A549 (cell line): ENCODE data around the gene UMAD1. TPM values are rescaled to one million over a fixed set of nuclear protein-coding genes. Genes with fewer than 3 reads are reported as not detected.

ENCODE experiments used
- ATAC-seq, 2 experiments: fragments of 200-7000 bp in 1 of 2; fragments of >200 bp in 1 of 2; cut with Nextera tagmentation in 1 of 2; cut with Tn5 transposase in 1 of 2; 3 replicates each; pipeline versions ENCODE4 v1.8.0 to v1.9.1; 2018 to 2020; ENCODE audit warnings: mild to moderate bottlenecking in 1 of 2, moderate library complexity in 1 of 2
- CTCF ChIA-PET: fragments of 300-600 bp; sonication (Branson Sonifier 250); formaldehyde crosslinking; extraction: SDS; loops from one replicate; lab custom pipeline; 2021; ENCODE audit warnings: antibody characterized with exemption, inconsistent platforms; lab: Yijun Ruan, JAX
- POLR2A ChIA-PET: fragments of 350-600 bp; formaldehyde crosslinking; extraction: SDS; loops from one replicate; lab custom pipeline; 2021; ENCODE audit warnings: antibody characterized with exemption, inconsistent platforms; lab: Yijun Ruan, JAX
- DNase-seq, 2 experiments: peaks; one replicate each; pipeline versions ENCODE4 v3.0.0 to v3.0.0-alpha.2; 2011 to 2016; ENCODE audit warnings: low read depth in 1 of 2, low spot score in 1 of 2
- FAIRE-seq: peaks from 2 replicates; lab custom pipeline; 2011; peaks lifted over from hg19 to GRCh38; lab: Jason Lieb, UNC
- H3K27ac ChIP-seq, 2 experiments: fragments of >200 bp; sonication (Bioruptor Twin); formaldehyde crosslinking; 3 replicates each; pipeline ENCODE4 v1.5.1; 2016 to 2017
- H3K4me1 ChIP-seq: fragments of >200 bp; sonication (Bioruptor Twin); formaldehyde crosslinking; 3 replicates; pipeline ENCODE4 v1.6.1; 2016
- H3K4me2 ChIP-seq: fragments of >200 bp; sonication (Bioruptor Twin); formaldehyde crosslinking; 3 replicates; pipeline ENCODE4 v1.6.1; 2016
- H3K4me3 ChIP-seq: fragments of >200 bp; sonication (Bioruptor Twin); formaldehyde crosslinking; 3 replicates; pipeline ENCODE4 v1.5.1; 2016
- H3K9me3 ChIP-seq: fragments of >200 bp; sonication (Bioruptor Twin); formaldehyde crosslinking; 3 replicates; pipeline ENCODE4 v1.6.1; 2016
- CHD4 ChIP-seq: fragments of 200-600 bp; sonication (generic); IDR thresholded peaks from 2 replicates; pipeline ENCODE4 v1.6.1; 2016; ENCODE audit warnings: antibody characterized with exemption, mild to moderate bottlenecking, borderline replicate concordance
- EHF ChIP-seq: fragments of 250-450 bp; sonication (Bioruptor Pico); IDR thresholded peaks from 2 replicates; pipeline ENCODE4 v1.5.0; 2020; ENCODE audit warnings: mild to moderate bottlenecking
- ELK1 ChIP-seq: fragments of 150-350 bp; IDR thresholded peaks from 2 replicates; pipeline ENCODE4 v1.6.1; 2014; ENCODE audit warnings: low read depth, mild to moderate bottlenecking, low read length
- ESRRA ChIP-seq: fragments of 150-350 bp; IDR thresholded peaks from 2 replicates; pipeline ENCODE4 v1.6.1; 2014; ENCODE audit warnings: mild to moderate bottlenecking, low read length, borderline replicate concordance
- FOXS1 ChIP-seq: fragments of 250-450 bp; sonication (Bioruptor Pico); IDR thresholded peaks from 2 replicates; pipeline ENCODE4 v1.5.0; 2020; ENCODE audit warnings: mild to moderate bottlenecking, moderate library complexity
- HDAC2 ChIP-seq: fragments of 200-600 bp; sonication (generic); IDR thresholded peaks from 2 replicates; pipeline ENCODE4 v1.6.1; 2016
- HOXA7 ChIP-seq: fragments of 250-450 bp; sonication (Bioruptor Pico); IDR thresholded peaks from 2 replicates; pipeline ENCODE4 v1.5.0; 2020; ENCODE audit warnings: mild to moderate bottlenecking, moderate library complexity
- HOXB5 ChIP-seq: fragments of 250-450 bp; sonication (Bioruptor Pico); IDR thresholded peaks from 2 replicates; pipeline ENCODE4 v1.5.0; 2020; ENCODE audit warnings: mild to moderate bottlenecking, moderate library complexity
- KDM5A ChIP-seq: fragments of 200-600 bp; sonication (generic); IDR thresholded peaks from 2 replicates; pipeline ENCODE4 v1.6.1; 2016; ENCODE audit warnings: antibody characterized with exemption, mild to moderate bottlenecking
- NPAS2 ChIP-seq: fragments of 250-450 bp; sonication (Bioruptor Pico); IDR thresholded peaks from 2 replicates; pipeline ENCODE4 v1.8.0; 2022; ENCODE audit warnings: mild to moderate bottlenecking, moderate library complexity, borderline replicate concordance
- POLR2AphosphoS2 ChIP-seq: conservative IDR thresholded peaks from 2 replicates; pipeline ENCODE4 v1.6.1; 2012; ENCODE audit warnings: low read length, improper control_type of control experiment, inconsistent platforms
- RARB ChIP-seq: fragments of 250-450 bp; sonication (Bioruptor Pico); IDR thresholded peaks from 2 replicates; pipeline ENCODE4 v1.8.0; 2021; ENCODE audit warnings: mild to moderate bottlenecking, moderate library complexity
- TP53 ChIP-seq: fragments of 250-450 bp; sonication (Bioruptor Pico); IDR thresholded peaks from 2 replicates; pipeline ENCODE4 v1.5.0; 2021; ENCODE audit warnings: mild to moderate bottlenecking, moderate library complexity
- ZFP36 ChIP-seq: fragments of 450-650 bp; IDR thresholded peaks from 2 replicates; pipeline ENCODE4 v1.6.1; 2014; ENCODE audit warnings: borderline replicate concordance; ENCODE audit not compliant: partially characterized antibody
- ZSCAN20 ChIP-seq: fragments of 250-450 bp; sonication (Bioruptor Pico); IDR thresholded peaks from 2 replicates; pipeline ENCODE4 v1.8.0; 2022; ENCODE audit warnings: mild to moderate bottlenecking, moderate library complexity
- WGBS: methylation state at CpG from one replicate; pipeline ENCODE4 v1.1.6; 2017; ENCODE audit errors: missing lambda C conversion rate; 5-methylcytosine and 5-hydroxymethylcytosine counted together
- polyA plus RNA-seq, 4 experiments: library from polyadenylated mRNA; depleted of rRNA in 3 of 4; stranded (reverse); fragments of >200 nt; fragmentation: RNase III in 1 of 4; extraction: RNeasy Plus Mini Kit Qiagen cat#74134 plus additional on column Dnase treatment in 1 of 4; gene quantifications; 2 replicates in 3 of 4; 3 replicates in 1 of 4; pipeline ENCODE4 v1.2.3, GENCODE V29; 2011 to 2017
- TF ChIP-seq, protein P1 (sequence below): IDR thresholded peaks from 2 replicates; pipeline ENCODE4 v1.6.1; 2012; ENCODE audit warnings: low read depth, borderline replicate concordance
- TF ChIP-seq, protein P2 (sequence below): fragments of >200 bp; sonication (Bioruptor Twin); formaldehyde crosslinking; IDR thresholded peaks from 3 replicates; pipeline ENCODE4 v1.6.1; 2016
- TF ChIP-seq, protein P3 (sequence below): fragments of 200-600 bp; sonication (generic); IDR thresholded peaks from 2 replicates; pipeline ENCODE4 v1.6.1; 2016; ENCODE audit warnings: antibody characterized with exemption, mild to moderate bottlenecking, moderate library complexity

Gene UMAD1
- polyA plus RNA-seq, 2 of the 4 experiments (the other 2 are of a cell fraction) = 21.4 to 46.4 TPM

DNA sequence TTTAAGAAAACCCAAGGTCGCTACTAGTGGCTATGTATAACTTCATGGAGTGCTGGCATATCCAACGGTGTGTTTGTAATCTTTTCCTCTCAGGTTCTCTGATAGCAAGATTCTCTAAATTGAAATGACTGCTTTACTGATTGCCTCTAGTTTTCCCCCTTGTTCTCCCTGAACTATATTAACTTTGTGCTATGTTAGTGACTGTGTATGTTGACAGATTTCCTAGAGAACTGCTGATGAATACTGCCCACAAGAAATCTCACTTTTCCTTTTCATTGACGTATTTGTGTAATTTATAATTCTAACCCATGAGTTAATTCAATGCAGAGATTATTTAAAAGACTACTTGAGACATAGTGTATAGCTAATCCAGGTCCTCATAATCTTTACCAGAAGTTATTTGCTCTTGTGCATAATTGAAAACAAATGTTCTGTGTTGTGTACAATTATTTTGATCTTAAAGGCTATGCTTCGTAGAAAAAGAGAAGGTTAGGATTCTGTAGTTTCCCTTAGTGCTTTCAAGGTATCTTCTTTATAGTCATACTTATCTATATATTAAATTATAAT lies 257.5 kb downstream of the UMAD1 start:
- Histone ChIP-seq H3K27ac (no peak overlapping the region), H3K4me1 (no peaks in the 10 kb centered on the region), H3K9me3 (no peaks in the 10 kb centered on the region), H3K4me2 (no peak overlapping the region), H3K4me3 (no peak overlapping the region)
- ATAC-seq (no peak), FAIRE-seq (no peak), DNase-seq (no peak)
- ChIA-PET CTCF (no interaction called here), POLR2A (no interaction called here)
- WGBS = 81% methylated on average over 4 of the region's 4 CpGs
- TF ChIP-seq HDAC2 (no peak), ZSCAN20 (CRISPR knock-in tag) (no peak), FOXS1 (no peak)
- TF ChIP-seq, protein P1, sequence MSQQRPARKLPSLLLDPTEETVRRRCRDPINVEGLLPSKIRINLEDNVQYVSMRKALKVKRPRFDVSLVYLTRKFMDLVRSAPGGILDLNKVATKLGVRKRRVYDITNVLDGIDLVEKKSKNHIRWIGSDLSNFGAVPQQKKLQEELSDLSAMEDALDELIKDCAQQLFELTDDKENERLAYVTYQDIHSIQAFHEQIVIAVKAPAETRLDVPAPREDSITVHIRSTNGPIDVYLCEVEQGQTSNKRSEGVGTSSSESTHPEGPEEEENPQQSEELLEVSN = no peak
- TF ChIP-seq, protein P2, sequence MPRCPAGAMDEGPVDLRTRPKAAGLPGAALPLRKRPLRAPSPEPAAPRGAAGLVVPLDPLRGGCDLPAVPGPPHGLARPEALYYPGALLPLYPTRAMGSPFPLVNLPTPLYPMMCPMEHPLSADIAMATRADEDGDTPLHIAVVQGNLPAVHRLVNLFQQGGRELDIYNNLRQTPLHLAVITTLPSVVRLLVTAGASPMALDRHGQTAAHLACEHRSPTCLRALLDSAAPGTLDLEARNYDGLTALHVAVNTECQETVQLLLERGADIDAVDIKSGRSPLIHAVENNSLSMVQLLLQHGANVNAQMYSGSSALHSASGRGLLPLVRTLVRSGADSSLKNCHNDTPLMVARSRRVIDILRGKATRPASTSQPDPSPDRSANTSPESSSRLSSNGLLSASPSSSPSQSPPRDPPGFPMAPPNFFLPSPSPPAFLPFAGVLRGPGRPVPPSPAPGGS = no peak

GRCh38 chr7:7902845-7903244 lies 262.3 kb downstream of the UMAD1 start:
- CTCF ChIA-PET = no interaction called here
- H3K4me2 ChIP-seq = no peak overlapping the region
- 0 out of 6 replicates have a peak, but pooled peaks of 1 of the 2 experiments have one; percentile 24 for ATAC-seq
- H3K4me3 ChIP-seq = no peak overlapping the region
- POLR2A ChIA-PET = no interaction called here
- H3K27ac ChIP-seq = no peak overlapping the region
- FAIRE-seq = no peak
- H3K4me1 ChIP-seq = no peaks in the 10 kb centered on the region
- WGBS = 96% methylated on average over 2 of the region's 2 CpGs
- TF ChIP-seq, protein P3, sequence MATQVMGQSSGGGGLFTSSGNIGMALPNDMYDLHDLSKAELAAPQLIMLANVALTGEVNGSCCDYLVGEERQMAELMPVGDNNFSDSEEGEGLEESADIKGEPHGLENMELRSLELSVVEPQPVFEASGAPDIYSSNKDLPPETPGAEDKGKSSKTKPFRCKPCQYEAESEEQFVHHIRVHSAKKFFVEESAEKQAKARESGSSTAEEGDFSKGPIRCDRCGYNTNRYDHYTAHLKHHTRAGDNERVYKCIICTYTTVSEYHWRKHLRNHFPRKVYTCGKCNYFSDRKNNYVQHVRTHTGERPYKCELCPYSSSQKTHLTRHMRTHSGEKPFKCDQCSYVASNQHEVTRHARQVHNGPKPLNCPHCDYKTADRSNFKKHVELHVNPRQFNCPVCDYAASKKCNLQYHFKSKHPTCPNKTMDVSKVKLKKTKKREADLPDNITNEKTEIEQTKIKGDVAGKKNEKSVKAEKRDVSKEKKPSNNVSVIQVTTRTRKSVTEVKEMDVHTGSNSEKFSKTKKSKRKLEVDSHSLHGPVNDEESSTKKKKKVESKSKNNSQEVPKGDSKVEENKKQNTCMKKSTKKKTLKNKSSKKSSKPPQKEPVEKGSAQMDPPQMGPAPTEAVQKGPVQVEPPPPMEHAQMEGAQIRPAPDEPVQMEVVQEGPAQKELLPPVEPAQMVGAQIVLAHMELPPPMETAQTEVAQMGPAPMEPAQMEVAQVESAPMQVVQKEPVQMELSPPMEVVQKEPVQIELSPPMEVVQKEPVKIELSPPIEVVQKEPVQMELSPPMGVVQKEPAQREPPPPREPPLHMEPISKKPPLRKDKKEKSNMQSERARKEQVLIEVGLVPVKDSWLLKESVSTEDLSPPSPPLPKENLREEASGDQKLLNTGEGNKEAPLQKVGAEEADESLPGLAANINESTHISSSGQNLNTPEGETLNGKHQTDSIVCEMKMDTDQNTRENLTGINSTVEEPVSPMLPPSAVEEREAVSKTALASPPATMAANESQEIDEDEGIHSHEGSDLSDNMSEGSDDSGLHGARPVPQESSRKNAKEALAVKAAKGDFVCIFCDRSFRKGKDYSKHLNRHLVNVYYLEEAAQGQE = no peak
- TF ChIP-seq RARB (CRISPR knock-in tag) = no peak
- no peak for TF ChIP-seq NPAS2
- no peak for TF ChIP-seq ESRRA
- no peak for TF ChIP-seq TP53 (CRISPR knock-in tag)
- no peak for TF ChIP-seq POLR2AphosphoS2
- no peak for TF ChIP-seq KDM5A
- no peak for TF ChIP-seq HOXA7 (CRISPR knock-in tag)
- no peak for TF ChIP-seq HOXB5 (CRISPR knock-in tag)
- TF ChIP-seq CHD4 = no peak
- TF ChIP-seq ZFP36 = no peak
- no peak for TF ChIP-seq EHF (CRISPR knock-in tag)
- TF ChIP-seq ELK1 = no peak
- H3K9me3 ChIP-seq = no peaks in the 10 kb centered on the region
- DNase-seq = no peak
